Measurements from ENCODE around the gene DPP7.

Gene DPP7

DNA sequence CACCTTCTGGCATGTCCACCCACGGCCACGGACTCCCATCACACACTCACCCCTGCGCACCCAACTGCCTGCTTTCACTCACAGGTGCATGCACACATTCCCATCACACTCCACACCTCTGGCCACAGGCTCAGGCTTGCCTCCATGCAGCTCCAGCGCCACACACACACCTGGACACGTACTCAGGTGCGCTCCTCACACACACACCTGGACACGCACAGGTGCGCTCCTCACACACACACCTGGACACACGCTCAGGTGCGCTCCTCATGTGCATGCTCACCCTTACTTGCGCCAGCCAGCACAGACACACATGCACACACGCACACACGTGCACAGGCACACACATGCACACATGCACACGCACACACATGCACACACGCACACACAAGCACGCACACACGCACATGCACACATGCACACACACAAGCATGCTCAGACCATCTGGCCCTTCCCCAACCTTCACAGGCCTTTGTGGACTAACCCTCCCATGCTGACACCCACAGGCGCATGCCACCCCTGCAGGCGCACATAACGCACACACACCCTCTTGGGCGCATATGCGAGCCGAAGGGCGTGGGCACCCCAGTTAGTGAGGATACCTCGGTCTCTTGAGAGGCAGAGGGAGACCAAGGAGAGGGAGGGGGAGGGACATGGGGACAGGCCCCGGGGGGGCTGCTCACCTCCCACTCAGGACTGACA lies 32.7 kb upstream of the DPP7 start:
- Histone ChIP-seq H3K4me1 (ENCODE audit: control insufficient read depth, insufficient read depth, low read length) (no peaks in the 10 kb centered on the region), H3K27me3 (ENCODE audit: control insufficient read depth in 1 of 2, insufficient read depth in 2 of 2, low read length in 2 of 2) (peaks cover 35 to 39% of the 10 kb centered on the region in 2 donors), H3K27ac (ENCODE audit: low read length) (no peak overlapping the region), H3K9ac (ENCODE audit: low read length in 2 of 2) (no peak overlapping the region), H3K36me3 (ENCODE audit: control insufficient read depth in 2 of 2, insufficient read depth in 2 of 2, low read length in 2 of 2) (no peaks in the 10 kb centered on the region), H3K9me3 (ENCODE audit: control insufficient read depth in 2 of 2, low read length in 2 of 2) (no peaks in the 10 kb centered on the region), H3K4me3 (ENCODE audit: low read length in 2 of 2) (no peak overlapping the region)

DNA sequence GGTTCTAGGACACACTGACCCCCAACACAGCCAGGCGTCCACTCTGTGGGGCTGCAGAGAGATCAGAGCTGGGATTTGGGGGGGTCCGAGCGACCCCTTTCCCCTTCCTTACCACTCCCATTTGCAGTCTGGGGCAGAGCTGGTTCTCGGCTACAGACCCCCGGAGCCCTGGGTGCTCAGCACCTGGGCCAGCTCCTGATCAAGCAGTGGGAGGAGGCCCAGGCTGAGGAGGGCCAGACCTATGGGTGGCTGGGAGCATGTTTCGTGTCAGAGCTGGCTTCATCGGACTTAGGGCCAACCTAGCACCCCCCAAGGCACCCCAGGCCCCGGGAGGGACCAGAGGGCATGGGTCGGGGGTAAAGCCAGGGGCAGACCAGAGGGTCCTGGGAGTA lies 32.0 kb upstream of the DPP7 start:
- no peak overlapping the region for H3K27ac ChIP-seq (ENCODE audit: low read length)
- H3K4me1 ChIP-seq (ENCODE audit: control insufficient read depth, insufficient read depth, low read length) = no peaks in the 10 kb centered on the region
- no peaks in the 10 kb centered on the region for H3K9me3 ChIP-seq (ENCODE audit: control insufficient read depth in 2 of 2, low read length in 2 of 2)
- H3K4me3 ChIP-seq (ENCODE audit: low read length in 2 of 2) = no peak overlapping the region
- peaks cover 42 to 44% of the 10 kb centered on the region in 2 donors for H3K27me3 ChIP-seq (ENCODE audit: control insufficient read depth in 1 of 2, insufficient read depth in 2 of 2, low read length in 2 of 2)
- no peak overlapping the region for H3K9ac ChIP-seq (ENCODE audit: low read length in 2 of 2)
- no peaks in the 10 kb centered on the region for H3K36me3 ChIP-seq (ENCODE audit: control insufficient read depth in 2 of 2, insufficient read depth in 2 of 2, low read length in 2 of 2)

DNA sequence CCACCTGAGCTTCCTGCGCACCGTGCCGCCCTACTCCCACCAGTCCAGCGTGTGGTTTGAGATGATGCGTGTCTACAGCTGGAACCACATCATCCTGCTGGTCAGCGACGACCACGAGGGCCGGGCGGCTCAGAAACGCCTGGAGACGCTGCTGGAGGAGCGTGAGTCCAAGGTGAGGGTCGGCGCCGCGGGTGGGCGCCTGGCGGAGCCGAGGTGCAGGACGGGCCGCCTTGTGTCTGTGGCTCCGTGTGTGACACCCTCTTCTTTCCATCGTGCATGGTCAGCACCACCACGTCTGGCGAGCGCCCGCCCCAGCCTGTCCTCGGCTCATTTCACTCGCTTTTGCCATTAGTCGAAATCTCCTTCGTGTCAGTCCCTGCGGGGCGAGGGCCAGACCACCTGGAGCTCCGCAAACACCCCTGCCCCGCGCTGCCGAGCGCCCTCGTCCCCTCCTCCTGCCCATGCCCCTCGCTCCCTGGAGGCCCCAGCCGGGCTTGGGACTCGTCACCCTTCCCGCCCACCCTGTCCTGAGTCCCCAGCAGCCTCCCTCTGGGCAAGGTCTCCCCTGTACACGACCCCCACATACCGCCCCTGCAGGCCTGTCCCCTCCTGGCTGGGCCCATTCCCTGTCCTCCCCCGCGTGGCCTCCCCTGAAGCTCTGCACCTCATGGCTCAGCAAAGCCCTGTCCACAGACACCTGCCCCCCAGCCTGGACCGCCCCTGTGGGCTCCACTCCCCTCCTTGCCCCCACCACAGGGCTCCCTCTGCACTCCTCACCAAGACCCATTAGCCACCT lies 31.4 kb upstream of the DPP7 start:
- no peak overlapping the region for H3K27ac ChIP-seq (ENCODE audit: low read length)
- H3K9me3 ChIP-seq (ENCODE audit: control insufficient read depth in 2 of 2, low read length in 2 of 2) = no peaks in the 10 kb centered on the region
- H3K36me3 ChIP-seq (ENCODE audit: control insufficient read depth in 2 of 2, insufficient read depth in 2 of 2, low read length in 2 of 2) = no peaks in the 10 kb centered on the region
- no peak overlapping the region for H3K4me3 ChIP-seq (ENCODE audit: low read length in 2 of 2)
- H3K27me3 ChIP-seq (ENCODE audit: control insufficient read depth in 1 of 2, insufficient read depth in 2 of 2, low read length in 2 of 2) = peaks cover 48 to 50% of the 10 kb centered on the region in 2 donors
- H3K4me1 ChIP-seq (ENCODE audit: control insufficient read depth, insufficient read depth, low read length) = no peaks in the 10 kb centered on the region
- no peak overlapping the region for H3K9ac ChIP-seq (ENCODE audit: low read length in 2 of 2)

DNA sequence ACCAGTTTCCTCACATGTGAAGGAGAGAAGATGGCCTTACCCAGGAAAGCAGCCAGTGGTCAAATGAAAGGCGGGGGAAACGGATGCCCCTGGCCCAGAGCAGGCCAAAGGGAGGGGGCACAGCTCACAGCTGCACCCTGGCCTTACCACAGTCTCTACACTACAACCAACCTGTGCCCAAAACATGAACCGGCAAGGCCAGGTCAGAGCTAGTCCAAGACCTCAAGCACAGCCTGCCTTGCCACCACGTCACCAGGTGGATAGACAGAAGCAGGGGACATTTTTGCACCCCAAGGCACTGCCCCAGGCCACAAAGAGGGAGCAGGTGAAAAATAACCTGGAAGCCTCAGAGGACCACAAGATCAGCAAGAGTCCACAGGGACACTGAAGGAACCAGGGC lies 28.9 kb upstream of the DPP7 start:
- H3K27ac ChIP-seq (ENCODE audit: low read length) = no peak overlapping the region
- no peaks in the 10 kb centered on the region for H3K36me3 ChIP-seq (ENCODE audit: control insufficient read depth in 2 of 2, insufficient read depth in 2 of 2, low read length in 2 of 2)
- H3K4me1 ChIP-seq (ENCODE audit: control insufficient read depth, insufficient read depth, low read length) = peaks cover 4% of the 10 kb centered on the region
- peaks cover 60 to 69% of the 10 kb centered on the region in 2 donors for H3K27me3 ChIP-seq (ENCODE audit: control insufficient read depth in 1 of 2, insufficient read depth in 2 of 2, low read length in 2 of 2)
- H3K9ac ChIP-seq (ENCODE audit: low read length in 2 of 2) = no peak overlapping the region
- no peaks in the 10 kb centered on the region for H3K9me3 ChIP-seq (ENCODE audit: control insufficient read depth in 2 of 2, low read length in 2 of 2)
- no peak overlapping the region for H3K4me3 ChIP-seq (ENCODE audit: low read length in 2 of 2)

DNA sequence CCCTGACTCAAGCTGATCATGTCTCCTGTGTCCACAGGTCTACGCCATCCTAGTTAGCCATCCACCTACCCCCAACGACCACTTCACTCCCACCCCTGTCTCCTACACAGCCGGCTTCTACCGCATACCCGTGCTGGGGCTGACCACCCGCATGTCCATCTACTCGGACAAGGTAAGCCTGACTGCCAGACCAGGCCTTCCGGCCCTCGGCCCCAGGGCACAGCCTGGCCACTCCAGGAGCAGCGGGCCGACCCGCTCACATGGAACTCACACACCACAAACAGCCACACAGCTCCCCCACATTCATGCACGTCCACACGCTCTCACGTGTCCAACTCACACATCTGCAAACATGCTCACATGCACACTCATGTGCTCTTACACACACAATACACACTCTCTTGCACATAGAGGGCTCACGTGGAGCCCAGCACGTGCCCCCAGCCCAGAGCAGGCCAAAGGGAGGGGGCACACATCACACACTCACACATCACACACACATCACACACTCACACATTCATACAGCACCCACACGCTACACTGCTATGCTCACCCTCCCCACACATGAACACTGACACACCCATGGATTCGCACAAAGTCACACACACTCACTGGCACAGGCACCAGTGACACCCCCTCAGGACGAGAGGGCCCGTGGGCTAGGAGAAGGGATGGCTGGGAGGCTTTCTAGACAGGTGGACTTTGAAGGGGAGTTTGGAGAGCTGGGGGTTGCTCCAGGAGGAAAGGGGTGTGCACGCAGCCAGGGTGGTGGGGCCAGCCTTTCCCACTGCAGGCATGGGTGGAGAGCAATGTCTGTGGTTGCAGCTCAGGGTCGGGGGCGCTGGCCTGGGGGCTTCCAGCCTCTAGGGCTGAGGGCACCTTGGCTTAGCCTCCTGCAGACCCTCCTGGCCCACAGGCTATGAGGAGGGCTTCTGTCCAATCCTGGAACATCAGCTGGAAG lies 27.7 kb upstream of the DPP7 start:
- Histone ChIP-seq H3K4me1 (ENCODE audit: control insufficient read depth, insufficient read depth, low read length) (peaks cover 4% of the 10 kb centered on the region), H3K9ac (ENCODE audit: low read length in 2 of 2) (no peak overlapping the region), H3K9me3 (ENCODE audit: control insufficient read depth in 2 of 2, low read length in 2 of 2) (no peaks in the 10 kb centered on the region), H3K4me3 (ENCODE audit: low read length in 2 of 2) (no peak overlapping the region), H3K27ac (ENCODE audit: low read length) (no peak overlapping the region), H3K27me3 (ENCODE audit: control insufficient read depth in 1 of 2, insufficient read depth in 2 of 2, low read length in 2 of 2) (peaks cover 65 to 71% of the 10 kb centered on the region in 2 donors), H3K36me3 (ENCODE audit: control insufficient read depth in 2 of 2, insufficient read depth in 2 of 2, low read length in 2 of 2) (no peaks in the 10 kb centered on the region)

GRCh38 chr9:137141050-137141810 lies 26.7 kb upstream of the DPP7 start:
- Histone ChIP-seq H3K9me3 (ENCODE audit: control insufficient read depth in 2 of 2, low read length in 2 of 2) (no peaks in the 10 kb centered on the region), H3K9ac (ENCODE audit: low read length in 2 of 2) (no peak overlapping the region), H3K27me3 (ENCODE audit: control insufficient read depth in 1 of 2, insufficient read depth in 2 of 2, low read length in 2 of 2) (peaks cover 68 to 72% of the 10 kb centered on the region in 2 donors), H3K27ac (ENCODE audit: low read length) (no peak overlapping the region), H3K36me3 (ENCODE audit: control insufficient read depth in 2 of 2, insufficient read depth in 2 of 2, low read length in 2 of 2) (no peaks in the 10 kb centered on the region), H3K4me1 (ENCODE audit: control insufficient read depth, insufficient read depth, low read length) (peaks cover 4% of the 10 kb centered on the region), H3K4me3 (ENCODE audit: low read length in 2 of 2) (no peak overlapping the region)

- H3K27ac ChIP-seq (ENCODE audit: low read length) = no peak overlapping the region
- no peak overlapping the region for H3K4me3 ChIP-seq (ENCODE audit: low read length in 2 of 2)
- H3K9me3 ChIP-seq (ENCODE audit: control insufficient read depth in 2 of 2, low read length in 2 of 2) = no peaks in the 10 kb centered on the region
- no peak overlapping the region for H3K9ac ChIP-seq (ENCODE audit: low read length in 2 of 2)
- H3K4me1 ChIP-seq (ENCODE audit: control insufficient read depth, insufficient read depth, low read length) = peaks cover 4% of the 10 kb centered on the region
- no peaks in the 10 kb centered on the region for H3K36me3 ChIP-seq (ENCODE audit: control insufficient read depth in 2 of 2, insufficient read depth in 2 of 2, low read length in 2 of 2)
- peaks cover 71 to 76% of the 10 kb centered on the region in 2 donors for H3K27me3 ChIP-seq (ENCODE audit: control insufficient read depth in 1 of 2, insufficient read depth in 2 of 2, low read length in 2 of 2)
These were observed 25.8 kb upstream of the DPP7 start for GRCh38 chr9:137140151-137141012.

DNA sequence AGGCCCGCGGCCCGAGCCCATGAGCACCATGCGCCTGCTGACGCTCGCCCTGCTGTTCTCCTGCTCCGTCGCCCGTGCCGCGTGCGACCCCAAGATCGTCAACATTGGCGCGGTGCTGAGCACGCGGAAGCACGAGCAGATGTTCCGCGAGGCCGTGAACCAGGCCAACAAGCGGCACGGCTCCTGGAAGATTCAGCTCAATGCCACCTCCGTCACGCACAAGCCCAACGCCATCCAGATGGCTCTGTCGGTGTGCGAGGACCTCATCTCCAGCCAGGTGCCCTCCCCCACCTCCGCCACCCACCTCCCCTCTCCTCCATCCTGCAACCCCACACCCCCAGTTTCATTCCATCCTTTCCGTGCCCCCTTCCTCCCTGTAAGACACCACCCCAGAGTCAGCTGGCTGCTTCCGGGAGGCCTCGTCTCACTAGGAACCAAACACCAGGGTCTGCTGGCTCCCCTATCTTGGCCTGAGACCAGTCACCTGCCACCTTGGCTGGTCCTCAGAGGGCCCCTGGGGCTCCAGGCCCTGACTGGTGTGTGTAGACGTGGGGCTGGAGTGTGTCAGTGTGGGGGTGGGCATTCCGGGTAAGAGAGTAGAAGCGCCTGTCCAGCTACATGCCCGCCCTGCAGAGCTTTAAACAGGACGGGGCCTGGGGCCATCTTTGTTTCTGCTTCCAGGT lies 25.1 kb upstream of the DPP7 start:
- H3K9me3 ChIP-seq (ENCODE audit: control insufficient read depth in 2 of 2, low read length in 2 of 2) = no peaks in the 10 kb centered on the region
- peaks cover 4% of the 10 kb centered on the region for H3K4me1 ChIP-seq (ENCODE audit: control insufficient read depth, insufficient read depth, low read length)
- H3K36me3 ChIP-seq (ENCODE audit: control insufficient read depth in 2 of 2, insufficient read depth in 2 of 2, low read length in 2 of 2) = no peaks in the 10 kb centered on the region
- no peak overlapping the region for H3K27ac ChIP-seq (ENCODE audit: low read length)
- H3K27me3 ChIP-seq (ENCODE audit: control insufficient read depth in 1 of 2, insufficient read depth in 2 of 2, low read length in 2 of 2) = peaks cover 71 to 76% of the 10 kb centered on the region in 2 donors
- no peak overlapping the region for H3K9ac ChIP-seq (ENCODE audit: low read length in 2 of 2)
- peak overlapping the region in 1 of 2 donors; percentile 15 for H3K4me3 ChIP-seq (ENCODE audit: low read length in 2 of 2)
